Measurements from ENCODE around the gene CBX4.

DNA sequence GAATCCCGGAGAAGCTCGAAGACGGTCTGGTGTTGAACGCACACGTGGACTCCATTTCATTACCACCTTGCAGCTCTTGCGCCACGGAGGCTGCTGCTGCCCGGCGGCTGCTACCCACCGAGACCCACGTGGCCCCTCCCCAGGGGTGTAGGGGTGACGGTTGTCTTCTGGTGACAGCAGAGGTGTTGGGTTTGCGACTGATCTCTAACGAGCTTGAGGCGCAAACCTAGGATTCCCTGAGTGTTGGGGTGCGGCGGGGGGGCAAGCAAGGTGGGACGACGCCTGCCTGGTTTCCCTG, 1.7 kb upstream of the CBX4 start:
- TF ChIP-seq, protein P1, sequence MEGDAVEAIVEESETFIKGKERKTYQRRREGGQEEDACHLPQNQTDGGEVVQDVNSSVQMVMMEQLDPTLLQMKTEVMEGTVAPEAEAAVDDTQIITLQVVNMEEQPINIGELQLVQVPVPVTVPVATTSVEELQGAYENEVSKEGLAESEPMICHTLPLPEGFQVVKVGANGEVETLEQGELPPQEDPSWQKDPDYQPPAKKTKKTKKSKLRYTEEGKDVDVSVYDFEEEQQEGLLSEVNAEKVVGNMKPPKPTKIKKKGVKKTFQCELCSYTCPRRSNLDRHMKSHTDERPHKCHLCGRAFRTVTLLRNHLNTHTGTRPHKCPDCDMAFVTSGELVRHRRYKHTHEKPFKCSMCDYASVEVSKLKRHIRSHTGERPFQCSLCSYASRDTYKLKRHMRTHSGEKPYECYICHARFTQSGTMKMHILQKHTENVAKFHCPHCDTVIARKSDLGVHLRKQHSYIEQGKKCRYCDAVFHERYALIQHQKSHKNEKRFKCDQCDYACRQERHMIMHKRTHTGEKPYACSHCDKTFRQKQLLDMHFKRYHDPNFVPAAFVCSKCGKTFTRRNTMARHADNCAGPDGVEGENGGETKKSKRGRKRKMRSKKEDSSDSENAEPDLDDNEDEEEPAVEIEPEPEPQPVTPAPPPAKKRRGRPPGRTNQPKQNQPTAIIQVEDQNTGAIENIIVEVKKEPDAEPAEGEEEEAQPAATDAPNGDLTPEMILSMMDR (IDR thresholded peaks at IDR 0.05; ENCODE audit: poor library complexity, severe bottlenecking): no peak
- TF ChIP-seq EZH2 (IDR thresholded peaks at IDR 0.05; ENCODE audit: borderline replicate concordance, insufficient read depth, low read length, poor library complexity, severe bottlenecking) (no peak), POLR2AphosphoS5 (IDR thresholded peaks at IDR 0.05) (no peak), EP300 (conservative IDR thresholded peaks at IDR 0.05; ENCODE audit: poor library complexity, severe bottlenecking) (no peak), RAD21 (conservative IDR thresholded peaks at IDR 0.05) (no peak), MXI1 (conservative IDR thresholded peaks at IDR 0.05; ENCODE audit: poor library complexity, severe bottlenecking) (no peak), TAF1 (IDR thresholded peaks at IDR 0.05; ENCODE audit: low read depth) (no peak)
- TF ChIP-seq, protein P2, sequence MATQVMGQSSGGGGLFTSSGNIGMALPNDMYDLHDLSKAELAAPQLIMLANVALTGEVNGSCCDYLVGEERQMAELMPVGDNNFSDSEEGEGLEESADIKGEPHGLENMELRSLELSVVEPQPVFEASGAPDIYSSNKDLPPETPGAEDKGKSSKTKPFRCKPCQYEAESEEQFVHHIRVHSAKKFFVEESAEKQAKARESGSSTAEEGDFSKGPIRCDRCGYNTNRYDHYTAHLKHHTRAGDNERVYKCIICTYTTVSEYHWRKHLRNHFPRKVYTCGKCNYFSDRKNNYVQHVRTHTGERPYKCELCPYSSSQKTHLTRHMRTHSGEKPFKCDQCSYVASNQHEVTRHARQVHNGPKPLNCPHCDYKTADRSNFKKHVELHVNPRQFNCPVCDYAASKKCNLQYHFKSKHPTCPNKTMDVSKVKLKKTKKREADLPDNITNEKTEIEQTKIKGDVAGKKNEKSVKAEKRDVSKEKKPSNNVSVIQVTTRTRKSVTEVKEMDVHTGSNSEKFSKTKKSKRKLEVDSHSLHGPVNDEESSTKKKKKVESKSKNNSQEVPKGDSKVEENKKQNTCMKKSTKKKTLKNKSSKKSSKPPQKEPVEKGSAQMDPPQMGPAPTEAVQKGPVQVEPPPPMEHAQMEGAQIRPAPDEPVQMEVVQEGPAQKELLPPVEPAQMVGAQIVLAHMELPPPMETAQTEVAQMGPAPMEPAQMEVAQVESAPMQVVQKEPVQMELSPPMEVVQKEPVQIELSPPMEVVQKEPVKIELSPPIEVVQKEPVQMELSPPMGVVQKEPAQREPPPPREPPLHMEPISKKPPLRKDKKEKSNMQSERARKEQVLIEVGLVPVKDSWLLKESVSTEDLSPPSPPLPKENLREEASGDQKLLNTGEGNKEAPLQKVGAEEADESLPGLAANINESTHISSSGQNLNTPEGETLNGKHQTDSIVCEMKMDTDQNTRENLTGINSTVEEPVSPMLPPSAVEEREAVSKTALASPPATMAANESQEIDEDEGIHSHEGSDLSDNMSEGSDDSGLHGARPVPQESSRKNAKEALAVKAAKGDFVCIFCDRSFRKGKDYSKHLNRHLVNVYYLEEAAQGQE (IDR thresholded peaks at IDR 0.05; ENCODE audit: borderline replicate concordance): no peak
